ENCODE measurements around the gene PGRMC2.
"Not testable (repeated sequence)": the region's sequence is repeated elsewhere in the genome, so short reads cannot be mapped to it uniquely, and the experiment has no call there.

Gene PGRMC2

GRCh38 chr4:128271551-128271950, 16.1 kb downstream of the PGRMC2 start:
- Histone ChIP-seq H3K4me3 (no peak overlapping the region), H3K9ac (ENCODE audit: insufficient read length) (no peak overlapping the region), H3K27ac (no peak overlapping the region), H3K9me3 (ENCODE audit: low read depth, low read length) (no peaks in the 10 kb centered on the region), H3K36me3 (ENCODE audit: insufficient read depth, low read length) (peaks cover 39% of the 10 kb centered on the region)
- no peak for DNase-seq (ENCODE audit: low read depth, low spot score)
- no peak for TF ChIP-seq POLR2AphosphoS5 (IDR thresholded peaks at IDR 0.05; ENCODE audit: borderline replicate concordance, low read depth, low read length)
- no peak for TF ChIP-seq EZH2 (IDR thresholded peaks at IDR 0.05)
- TF ChIP-seq FOXP2 (optimal IDR thresholded peaks at IDR 0.05; ENCODE audit: control extremely low read depth, extremely low read length, insufficient read depth), result no peak

DNA sequence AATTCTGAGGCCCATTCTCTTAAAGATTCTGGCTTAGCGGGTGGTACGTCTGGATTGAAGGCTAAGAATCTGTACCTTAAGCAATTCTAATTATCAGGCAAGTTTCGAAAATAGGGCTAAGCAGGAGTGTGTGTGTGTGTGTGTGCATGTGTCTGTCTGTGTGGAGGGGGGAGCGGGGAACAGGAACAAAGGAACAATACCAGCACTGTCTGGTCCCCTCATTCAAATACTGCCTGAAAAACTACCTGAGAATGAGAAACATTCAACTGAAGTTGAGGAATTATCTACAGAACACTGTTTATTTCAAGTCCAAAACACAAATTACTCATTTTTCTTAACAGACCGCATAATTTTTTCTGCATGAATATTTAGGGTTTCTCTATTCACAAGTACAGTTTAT, 18.6 kb downstream of the PGRMC2 start:
- DNase-seq (ENCODE audit: low read depth, low spot score), result no peak
- no peak overlapping the region for H3K9ac ChIP-seq (ENCODE audit: insufficient read length)
- TF ChIP-seq FOXP2 (optimal IDR thresholded peaks at IDR 0.05; ENCODE audit: control extremely low read depth, extremely low read length, insufficient read depth), result no peak
- TF ChIP-seq POLR2AphosphoS5 (IDR thresholded peaks at IDR 0.05; ENCODE audit: borderline replicate concordance, low read depth, low read length), result no peak
- no peak for TF ChIP-seq EZH2 (IDR thresholded peaks at IDR 0.05)
- H3K9me3 ChIP-seq (ENCODE audit: low read depth, low read length), result no peaks in the 10 kb centered on the region
- no peak overlapping the region for H3K27ac ChIP-seq
- peaks cover 38% of the 10 kb centered on the region for H3K36me3 ChIP-seq (ENCODE audit: insufficient read depth, low read length)
- H3K4me3 ChIP-seq, result no peak overlapping the region

DNA sequence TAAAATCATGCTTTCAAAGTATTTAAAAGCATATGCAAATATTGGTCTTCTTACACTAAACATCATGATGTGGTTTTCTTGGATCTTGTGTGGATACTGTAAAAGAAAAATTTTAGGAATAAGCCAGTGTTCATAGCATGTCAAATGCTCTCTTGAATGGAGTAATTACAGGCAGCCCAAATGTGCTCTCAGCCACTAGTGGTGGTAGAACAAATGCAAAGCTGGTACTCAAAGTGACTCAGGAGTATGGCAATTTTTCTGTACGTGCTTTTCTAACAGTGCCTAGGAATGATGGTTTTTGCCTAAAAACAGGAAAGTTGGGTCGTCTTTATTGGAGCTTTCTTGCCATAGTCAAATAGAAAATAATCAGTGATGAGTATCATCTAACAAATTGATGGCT, 19.9 kb downstream of the PGRMC2 start:
- TF ChIP-seq EZH2 (IDR thresholded peaks at IDR 0.05), result no peak
- no peak for TF ChIP-seq FOXP2 (optimal IDR thresholded peaks at IDR 0.05; ENCODE audit: control extremely low read depth, extremely low read length, insufficient read depth)
- no peak for TF ChIP-seq POLR2AphosphoS5 (IDR thresholded peaks at IDR 0.05; ENCODE audit: borderline replicate concordance, low read depth, low read length)
- no peaks in the 10 kb centered on the region for H3K9me3 ChIP-seq (ENCODE audit: low read depth, low read length)
- no peak for DNase-seq (ENCODE audit: low read depth, low spot score)
- H3K36me3 ChIP-seq (ENCODE audit: insufficient read depth, low read length), result peaks cover 28% of the 10 kb centered on the region
- no peak overlapping the region for H3K27ac ChIP-seq
- H3K4me3 ChIP-seq, result no peak overlapping the region
- H3K9ac ChIP-seq (ENCODE audit: insufficient read length), result no peak overlapping the region

GRCh38 chr4:128267171-128267570, 20.4 kb downstream of the PGRMC2 start:
- not testable (repeated sequence) for DNase-seq (ENCODE audit: low read depth, low spot score); H3K4me3 ChIP-seq; H3K27ac ChIP-seq; H3K9me3 ChIP-seq (ENCODE audit: low read depth, low read length); H3K9ac ChIP-seq (ENCODE audit: insufficient read length)
- peaks cover 26% of the 10 kb centered on the region for H3K36me3 ChIP-seq (ENCODE audit: insufficient read depth, low read length)

- H3K9me3 ChIP-seq (ENCODE audit: low read depth, low read length); H3K27ac ChIP-seq; H3K4me3 ChIP-seq; DNase-seq (ENCODE audit: low read depth, low spot score); H3K9ac ChIP-seq (ENCODE audit: insufficient read length): not testable (repeated sequence)
- H3K36me3 ChIP-seq (ENCODE audit: insufficient read depth, low read length), result peaks cover 11% of the 10 kb centered on the region
Observed at GRCh38 chr4:128265550-128265949, 22.1 kb downstream of the PGRMC2 start.

- not testable (repeated sequence) for H3K9me3 ChIP-seq (ENCODE audit: low read depth, low read length); H3K4me3 ChIP-seq; H3K9ac ChIP-seq (ENCODE audit: insufficient read length); DNase-seq (ENCODE audit: low read depth, low spot score); H3K27ac ChIP-seq; H3K36me3 ChIP-seq (ENCODE audit: insufficient read depth, low read length)
Observed at GRCh38 chr4:128259889-128260288, 27.7 kb downstream of the PGRMC2 start.

DNA sequence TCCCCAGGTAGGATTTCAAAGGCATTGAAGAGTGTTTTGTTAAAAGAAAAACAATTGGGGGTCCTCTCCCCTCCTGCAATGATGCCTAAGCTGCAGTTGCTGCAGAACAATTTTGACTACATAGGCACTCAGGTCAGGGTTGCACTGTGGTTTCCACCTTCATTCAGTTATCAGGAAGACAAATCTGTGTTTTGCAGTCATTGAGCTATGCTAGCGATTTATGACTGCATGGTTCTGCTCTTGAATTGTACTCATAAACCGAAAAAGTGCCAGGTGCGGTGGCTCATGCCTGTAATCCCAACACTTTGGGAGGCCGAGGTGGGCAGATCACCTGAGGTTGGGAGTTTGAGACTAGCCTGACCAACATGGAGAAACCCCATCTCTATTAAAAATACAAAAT, 29.4 kb downstream of the PGRMC2 start:
- not testable (repeated sequence) for H3K9me3 ChIP-seq (ENCODE audit: low read depth, low read length); H3K4me3 ChIP-seq; H3K36me3 ChIP-seq (ENCODE audit: insufficient read depth, low read length); DNase-seq (ENCODE audit: low read depth, low spot score); H3K27ac ChIP-seq; H3K9ac ChIP-seq (ENCODE audit: insufficient read length)

DNA sequence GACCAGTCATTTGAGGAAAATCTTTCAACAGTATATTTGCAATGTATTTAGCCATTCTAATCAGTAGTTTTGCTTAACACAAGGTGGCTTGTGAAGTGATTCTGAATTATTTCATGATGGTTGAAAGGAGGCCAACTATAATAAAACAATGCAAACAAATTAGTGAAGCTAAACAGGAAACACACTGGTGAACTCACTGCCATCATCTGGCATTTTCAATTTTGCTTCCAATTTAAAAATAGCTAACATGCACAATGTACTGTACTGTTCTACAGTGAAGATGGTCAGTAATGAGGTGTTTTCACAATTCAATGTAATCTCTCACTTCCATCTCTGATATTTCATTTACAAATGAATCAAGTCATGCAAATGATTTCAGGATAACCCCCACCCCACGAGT, 31.1 kb downstream of the PGRMC2 start:
- no peak overlapping the region for H3K4me3 ChIP-seq
- no peaks in the 10 kb centered on the region for H3K9me3 ChIP-seq (ENCODE audit: low read depth, low read length)
- DNase-seq (ENCODE audit: low read depth, low spot score), result no peak
- no peak overlapping the region for H3K27ac ChIP-seq
- no peak overlapping the region for H3K9ac ChIP-seq (ENCODE audit: insufficient read length)
- TF ChIP-seq EZH2 (IDR thresholded peaks at IDR 0.05) (no peak), FOXP2 (optimal IDR thresholded peaks at IDR 0.05; ENCODE audit: control extremely low read depth, extremely low read length, insufficient read depth) (no peak)
- no peaks in the 10 kb centered on the region for H3K36me3 ChIP-seq (ENCODE audit: insufficient read depth, low read length)

DNA sequence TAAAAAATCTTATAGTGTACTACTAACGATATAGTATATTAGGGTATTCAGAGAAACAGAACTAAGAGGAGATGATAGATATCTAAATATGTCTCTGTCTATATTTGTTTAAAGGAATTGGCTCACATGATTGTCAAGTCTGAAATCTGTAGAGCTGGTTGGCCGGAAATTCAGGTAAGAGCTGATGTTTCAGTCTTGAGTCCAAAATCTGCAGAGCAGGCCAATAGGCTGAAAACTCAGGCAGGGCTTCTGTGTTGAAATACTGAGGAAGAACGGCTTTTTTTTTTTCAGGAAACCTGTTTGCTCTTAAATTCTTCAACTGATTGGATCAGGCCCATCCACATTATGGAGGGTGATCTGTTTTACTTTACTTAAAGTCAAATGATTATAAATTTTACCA, 31.7 kb downstream of the PGRMC2 start:
- H3K9me3 ChIP-seq (ENCODE audit: low read depth, low read length), result no peaks in the 10 kb centered on the region
- H3K36me3 ChIP-seq (ENCODE audit: insufficient read depth, low read length), result no peaks in the 10 kb centered on the region
- H3K9ac ChIP-seq (ENCODE audit: insufficient read length), result no peak overlapping the region
- H3K27ac ChIP-seq, result no peak overlapping the region
- no peak overlapping the region for H3K4me3 ChIP-seq
- TF ChIP-seq POLR2AphosphoS5 (IDR thresholded peaks at IDR 0.05; ENCODE audit: borderline replicate concordance, low read depth, low read length) (no peak), EZH2 (IDR thresholded peaks at IDR 0.05) (no peak), FOXP2 (optimal IDR thresholded peaks at IDR 0.05; ENCODE audit: control extremely low read depth, extremely low read length, insufficient read depth) (no peak)
- no peak for DNase-seq (ENCODE audit: low read depth, low spot score)

Data from SK-N-MC (cell line).